Neural progenitor cell (in vitro differentiated cells): ENCODE results near the gene COP1. TPM values are rescaled to one million over a fixed set of nuclear protein-coding genes. Genes with fewer than 3 reads are reported as not detected.

Experiments used
- DNase-seq: peaks from one replicate; pipeline ENCODE4 v3.0.0-alpha.2; 2016; ENCODE audit warnings: low spot score
- H2AFZ ChIP-seq: fragments of 200-600 bp; sonication (generic); replicated peaks from 2 replicates; pipeline ENCODE4 v1.6.1; 2016; ENCODE audit warnings: antibody characterized with exemption
- H3F3A ChIP-seq: fragments of 200-600 bp; sonication (generic); 2 replicates; pipeline ENCODE4 v1.6.1; 2016; ENCODE audit warnings: antibody characterized with exemption, low read depth
- H3K27ac ChIP-seq: fragments of 200-600 bp; sonication (generic); 2 replicates; pipeline ENCODE4 v1.5.1; 2016; ENCODE audit warnings: mild to moderate bottlenecking
- H3K27me3 ChIP-seq: fragments of 200-600 bp; sonication (generic); 2 replicates; pipeline ENCODE4 v1.6.1; 2016; ENCODE audit warnings: mild to moderate bottlenecking, moderate library complexity
- H3K36me3 ChIP-seq: fragments of 200-600 bp; sonication (generic); 2 replicates; pipeline ENCODE4 v1.5.1; 2016
- H3K4me1 ChIP-seq: fragments of 200-600 bp; sonication (generic); 2 replicates; pipeline ENCODE4 v1.6.1; 2016; ENCODE audit warnings: mixed run types
- H3K4me2 ChIP-seq: fragments of 200-600 bp; sonication (generic); 2 replicates; pipeline ENCODE4 v1.6.1; 2016
- H3K4me3 ChIP-seq: fragments of 200-600 bp; sonication (generic); 2 replicates; pipeline ENCODE4 v1.5.1; 2016
- H3K79me2 ChIP-seq: fragments of 200-600 bp; sonication (generic); 2 replicates; pipeline ENCODE4 v1.6.1; 2016; ENCODE audit warnings: low read depth
- H3K9ac ChIP-seq: fragments of 200-600 bp; sonication (generic); 2 replicates; pipeline ENCODE4 v1.6.1; 2016
- H3K9me3 ChIP-seq: fragments of 200-600 bp; sonication (generic); 2 replicates; pipeline ENCODE4 v1.5.1; 2016; ENCODE audit warnings: low read depth
- H4K20me1 ChIP-seq: fragments of 200-600 bp; sonication (generic); 2 replicates; pipeline ENCODE4 v1.6.1; 2016; ENCODE audit warnings: low read depth
- H3K27ac Mint-ChIP-seq: 3 replicates; pipeline ENCODE4 v1.8.0; 2021; ENCODE audit warnings: mixed read lengths
- H3K27me3 Mint-ChIP-seq: 2 replicates; pipeline ENCODE4 v1.8.0; 2022; ENCODE audit warnings: low read depth, mild to moderate bottlenecking, inconsistent platforms, moderate library complexity, mixed read lengths; ENCODE audit not compliant: insufficient read depth
- H3K36me3 Mint-ChIP-seq: 3 replicates; pipeline ENCODE4 v1.8.0; 2021; ENCODE audit warnings: mixed read lengths
- H3K4me1 Mint-ChIP-seq: 3 replicates; pipeline ENCODE4 v1.8.0; 2021; ENCODE audit warnings: mixed read lengths
- H3K4me3 Mint-ChIP-seq: 3 replicates; pipeline ENCODE4 v1.8.0; 2021; ENCODE audit warnings: mild to moderate bottlenecking, moderate library complexity, mixed read lengths
- H3K9me3 Mint-ChIP-seq: 3 replicates; pipeline ENCODE4 v1.8.0; 2020; ENCODE audit warnings: mixed read lengths
- CTCF ChIP-seq: fragments of 200-600 bp; sonication (generic); IDR thresholded peaks from 2 replicates; pipeline ENCODE4 v1.5.1; 2017; ENCODE audit warnings: antibody characterized with exemption, mild to moderate bottlenecking
- EZH2 ChIP-seq: fragments of 200-600 bp; sonication (generic); IDR thresholded peaks from 2 replicates; pipeline ENCODE4 v1.6.1; 2017; ENCODE audit warnings: antibody characterized with exemption, mild to moderate bottlenecking, moderate library complexity
- EZH2phosphoT487 ChIP-seq: fragments of 200-600 bp; sonication (generic); IDR thresholded peaks from 2 replicates; pipeline ENCODE4 v1.6.1; 2017; ENCODE audit warnings: antibody characterized with exemption
- total RNA-seq: library from RNA; depleted of rRNA; stranded (reverse); fragments of >200 nt; gene quantifications from 2 replicates; pipeline ENCODE4 v1.2.3, GENCODE V29; 2015; ENCODE audit warnings: low replicate concordance

COP1 gene
- total RNA-seq, 1 donor from 2014 or later = 98.5 TPM

DNA sequence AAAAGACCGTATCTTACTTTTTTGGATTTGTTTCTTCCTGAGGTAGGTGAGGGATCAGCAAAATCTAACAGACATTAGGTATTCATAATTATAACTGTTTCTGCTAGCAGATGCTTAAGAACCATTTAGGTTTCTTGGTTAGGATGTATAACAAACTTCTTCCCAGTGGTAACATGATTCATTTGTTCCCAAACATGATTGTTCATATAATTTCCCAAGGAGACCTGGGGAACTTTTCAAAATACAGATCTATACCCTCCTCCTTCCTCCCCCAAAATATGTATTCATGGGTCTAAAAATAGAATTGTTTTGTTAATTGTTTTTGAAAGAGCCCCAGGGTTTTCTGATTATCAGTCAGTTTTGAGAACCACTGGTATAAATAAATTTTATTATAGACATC lies 228.2 kb downstream of the COP1 start:
- Histone ChIP-seq H3K27me3 (no peaks in the 10 kb centered on the region), H3K4me2 (no peak overlapping the region), H3K4me1 (peaks cover 9% of the 10 kb centered on the region), H3F3A (no peaks in the 10 kb centered on the region), H3K36me3 (peaks cover 15% of the 10 kb centered on the region), H3K9me3 (no peaks in the 10 kb centered on the region), H3K9ac (no peak overlapping the region), H3K79me2 (no peaks in the 10 kb centered on the region), H2AFZ (no peak overlapping the region), H3K4me3 (no peak overlapping the region), H4K20me1 (no peaks in the 10 kb centered on the region), H3K27ac (peak overlapping the region; percentile 34)
- Mint-ChIP-seq H3K4me1 (no peaks in the 10 kb centered on the region), H3K27ac (no peak overlapping the region), H3K9me3 (peaks cover 27% of the 10 kb centered on the region), H3K27me3 (no peaks in the 10 kb centered on the region), H3K4me3 (no peak overlapping the region), H3K36me3 (peaks cover 36% of the 10 kb centered on the region)
- no peak for DNase-seq
- TF ChIP-seq EZH2phosphoT487 = no peak
- no peak for TF ChIP-seq EZH2
- no peak for TF ChIP-seq CTCF

- Histone ChIP-seq H3K4me1 (peaks cover 9% of the 10 kb centered on the region), H3K27me3 (no peaks in the 10 kb centered on the region), H2AFZ (no peak overlapping the region), H3K4me2 (no peak overlapping the region), H3K9ac (no peak overlapping the region), H3K4me3 (no peak overlapping the region), H3K27ac (peak overlapping the region; percentile 34), H3F3A (no peaks in the 10 kb centered on the region), H3K79me2 (no peaks in the 10 kb centered on the region), H4K20me1 (no peaks in the 10 kb centered on the region), H3K36me3 (peaks cover 11% of the 10 kb centered on the region), H3K9me3 (no peaks in the 10 kb centered on the region)
- Mint-ChIP-seq H3K36me3 (peaks cover 32% of the 10 kb centered on the region), H3K4me1 (no peaks in the 10 kb centered on the region), H3K4me3 (no peak overlapping the region), H3K27ac (no peak overlapping the region), H3K27me3 (no peaks in the 10 kb centered on the region), H3K9me3 (peaks cover 23% of the 10 kb centered on the region)
- TF ChIP-seq EZH2 (no peak), EZH2phosphoT487 (no peak), CTCF (no peak)
- DNase-seq = peak; percentile 3
Measured at GRCh38 chr1:175978476-175978875, 228.6 kb downstream of the COP1 start.

- H3K9me3 Mint-ChIP-seq = peaks cover 10% of the 10 kb centered on the region
- Histone ChIP-seq H2AFZ (no peak overlapping the region), H3K9ac (no peak overlapping the region), H3K79me2 (no peaks in the 10 kb centered on the region), H3K27ac (no peak overlapping the region), H3K4me1 (peaks cover 9% of the 10 kb centered on the region), H3K9me3 (no peaks in the 10 kb centered on the region), H3F3A (no peaks in the 10 kb centered on the region), H3K4me2 (no peak overlapping the region), H3K36me3 (peaks cover 8% of the 10 kb centered on the region), H4K20me1 (no peaks in the 10 kb centered on the region), H3K4me3 (no peak overlapping the region), H3K27me3 (no peaks in the 10 kb centered on the region)
- TF ChIP-seq CTCF (no peak), EZH2 (no peak), EZH2phosphoT487 (no peak)
- no peak for DNase-seq
- H3K36me3 Mint-ChIP-seq = peaks cover 19% of the 10 kb centered on the region
- no peak overlapping the region for H3K27ac Mint-ChIP-seq
- no peak overlapping the region for H3K4me3 Mint-ChIP-seq
- no peaks in the 10 kb centered on the region for H3K4me1 Mint-ChIP-seq
- no peaks in the 10 kb centered on the region for H3K27me3 Mint-ChIP-seq
Measured at GRCh38 chr1:175976865-175977642, 230.0 kb downstream of the COP1 start.
